ENCODE data around the gene TBX2. TPM values are rescaled to one million over a fixed set of nuclear protein-coding genes. Genes with fewer than 3 reads are reported as not detected.

The TBX2 gene
- total and polyA plus RNA-seq, 2 of the 13 experiments (the other 11 are each of a cell fraction or from before 2014, with no cell fraction given) = 2.8 to 15.3 TPM

GRCh38 chr17:61454381-61455323 is 55.0 kb downstream of the TBX2 start (continued):
- TF ChIP-seq ARID5B (CRISPR knock-in tag; IDR thresholded peaks at IDR 0.05) (peak; percentile 77), ZNF660 (CRISPR knock-in tag; IDR thresholded peaks at IDR 0.05; ENCODE audit: borderline replicate concordance, low read depth) (no peak), GPBP1L1 (CRISPR knock-in tag; IDR thresholded peaks at IDR 0.05) (no peak), ZNF883 (CRISPR knock-in tag; IDR thresholded peaks at IDR 0.05; ENCODE audit: not compliant biosample characterization) (no peak), ZNF275 (CRISPR knock-in tag; IDR thresholded peaks at IDR 0.05; ENCODE audit: borderline replicate concordance) (no peak), CBFB (CRISPR knock-in tag; IDR thresholded peaks at IDR 0.05) (peak; percentile 75), KDM6A (CRISPR knock-in tag; IDR thresholded peaks at IDR 0.05; ENCODE audit: low read depth) (0 out of 2 replicates have a peak, but pooled peaks have one; percentile 50), SNRNP70 (IDR thresholded peaks at IDR 0.05; ENCODE audit: low read depth, low read length) (no peak), ZNF616 (CRISPR knock-in tag; IDR thresholded peaks at IDR 0.05; ENCODE audit: low read depth) (no peak), NFIB (CRISPR knock-in tag; IDR thresholded peaks at IDR 0.05; ENCODE audit: borderline replicate concordance) (peak; percentile 43; the same call in 1 of the 2 replicates), SMAD1 (CRISPR knock-in tag; IDR thresholded peaks at IDR 0.05; ENCODE audit: borderline replicate concordance, low read depth) (no peak), NRL (CRISPR knock-in tag; IDR thresholded peaks at IDR 0.05; ENCODE audit: borderline replicate concordance) (peak; percentile 88; the same call in 1 of the 2 replicates), CENPT (CRISPR knock-in tag; IDR thresholded peaks at IDR 0.05; ENCODE audit: low read depth) (peak; percentile 60; the same call in 1 of the 2 replicates), ZBTB42 (CRISPR knock-in tag; IDR thresholded peaks at IDR 0.05) (0 out of 2 replicates have a peak, but pooled peaks have one; percentile 65), HOXD1 (CRISPR knock-in tag; IDR thresholded peaks at IDR 0.05) (no peak; the same call in 1 of the 2 replicates), ZNF331 (CRISPR knock-in tag; IDR thresholded peaks at IDR 0.05) (peak; percentile 46), ZNF124 (CRISPR knock-in tag; IDR thresholded peaks at IDR 0.05) (peak; percentile 85; the same call in 1 of the 2 replicates), ZNF432 (CRISPR knock-in tag; IDR thresholded peaks at IDR 0.05; ENCODE audit: borderline replicate concordance) (no peak), CREM (IDR thresholded peaks at IDR 0.05) (peak; percentile 72; the same call in 1 of the 2 replicates), CREM (CRISPR knock-in tag; IDR thresholded peaks at IDR 0.05) (no peak), ARID3A (IDR thresholded peaks at IDR 0.05; ENCODE audit: low read depth, low read length) (no peak)
